Endodermal cell (in vitro differentiated cells): ENCODE measurements around the gene UBASH3B. TPM values are rescaled to one million over a fixed set of nuclear protein-coding genes. Genes with fewer than 3 reads are reported as not detected.

ENCODE experiments used
- DNase-seq: peaks from one replicate; pipeline ENCODE4 v3.0.0-alpha.2; 2017
- H3K27ac ChIP-seq: 2 replicates; pipeline ENCODE4 v1.5.1; 2013; ENCODE audit warnings: mild to moderate bottlenecking, low read depth, low read length, moderate library complexity
- H3K27me3 ChIP-seq: 2 replicates; pipeline ENCODE4 v1.6.1; 2013; ENCODE audit warnings: mild to moderate bottlenecking, low read length, moderate library complexity; ENCODE audit not compliant: insufficient read depth, control insufficient read depth, poor library complexity, severe bottlenecking
- H3K36me3 ChIP-seq: 2 replicates; pipeline ENCODE4 v1.7.0; 2013; ENCODE audit warnings: mild to moderate bottlenecking, low read length, moderate library complexity; ENCODE audit not compliant: control insufficient read depth, insufficient read depth
- H3K4me1 ChIP-seq: one replicate; pipeline ENCODE4 v1.7.0; 2013; ENCODE audit warnings: low read length; ENCODE audit not compliant: control insufficient read depth, insufficient read depth
- H3K4me3 ChIP-seq: 2 replicates; pipeline ENCODE4 v1.5.1; 2013; ENCODE audit warnings: mild to moderate bottlenecking, low read length, moderate library complexity
- H3K9ac ChIP-seq: 2 replicates; pipeline ENCODE4 v1.6.1; 2013; ENCODE audit warnings: mild to moderate bottlenecking, low read length, moderate library complexity; ENCODE audit not compliant: poor library complexity, severe bottlenecking; ENCODE audit errors: extremely low read depth
- H3K9me3 ChIP-seq: 2 replicates; pipeline ENCODE4 v1.6.1; 2013; ENCODE audit warnings: mild to moderate bottlenecking, low read length, moderate library complexity; ENCODE audit not compliant: control insufficient read depth
- H3K27ac Mint-ChIP-seq: 2 replicates; pipeline ENCODE4 v1.8.0; 2020; ENCODE audit warnings: mixed read lengths
- H3K27me3 Mint-ChIP-seq: 2 replicates; pipeline ENCODE4 v1.8.0; 2021; ENCODE audit warnings: mild to moderate bottlenecking, mixed read lengths; ENCODE audit not compliant: insufficient read depth
- H3K36me3 Mint-ChIP-seq: 2 replicates; pipeline ENCODE4 v1.8.0; 2020; ENCODE audit warnings: low read depth, mixed read lengths
- H3K4me1 Mint-ChIP-seq: 2 replicates; pipeline ENCODE4 v1.8.0; 2020; ENCODE audit warnings: mixed read lengths
- H3K4me3 Mint-ChIP-seq: 2 replicates; pipeline ENCODE4 v1.8.0; 2020; ENCODE audit warnings: mild to moderate bottlenecking, moderate library complexity, mixed read lengths
- H3K9me3 Mint-ChIP-seq: 2 replicates; pipeline ENCODE4 v1.8.0; 2020; ENCODE audit warnings: mild to moderate bottlenecking, mixed read lengths
- WGBS, 2 experiments: methylation state at CpG; one replicate each; pipeline versions ENCODE4 v1.1.5 to v1.1.7; 2013; ENCODE audit warnings: missing lambda C conversion rate in 2 of 2, mixed read lengths in 1 of 2; ENCODE audit not compliant: insufficient coverage in 1 of 2, insufficient read length in 1 of 2; 5-methylcytosine and 5-hydroxymethylcytosine counted together
- total RNA-seq, 2 donors: library from RNA; stranded (reverse); fragmentation: NEBNext Ultra II Directional in 1 of 2; extraction: Animal tissue kit (Norgen Biotek cat#: 25700) in 1 of 2; gene quantifications; 2 replicates in 1 of 2; 3 replicates in 1 of 2; pipeline ENCODE4 v1.2.1, GENCODE V29; 2021
- TF ChIP-seq, protein P1 (sequence below): fragments of 200-600 bp; sonication (generic); conservative IDR thresholded peaks from 2 replicates; pipeline ENCODE4 v1.5.0; 2021; ENCODE audit warnings: antibody characterized with exemption, mild to moderate bottlenecking

UBASH3B gene
- total RNA-seq, 2 donors from 2014 or later = 6.0 to 9.0 TPM

DNA sequence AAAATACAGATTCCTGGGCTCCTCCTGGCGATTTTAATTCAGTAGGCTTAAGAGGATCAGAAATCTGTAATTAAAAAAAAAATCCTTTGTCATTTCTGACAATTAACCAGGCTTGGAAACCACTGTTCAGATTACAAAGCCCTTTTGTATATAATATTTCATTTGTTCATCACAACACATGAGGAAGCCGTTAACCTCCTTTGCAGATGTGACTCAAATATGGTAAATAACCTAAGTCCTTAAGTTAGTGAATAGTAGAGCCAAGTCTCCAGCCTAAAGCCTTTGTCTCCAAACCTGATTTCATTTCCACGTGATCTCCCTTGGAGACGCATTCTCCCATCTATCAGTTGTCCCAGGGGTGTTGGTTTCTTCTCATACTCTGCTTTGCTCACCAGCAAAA lies 67.6 kb downstream of the UBASH3B start:
- H3K4me3 Mint-ChIP-seq = no peak overlapping the region
- no peaks in the 10 kb centered on the region for H3K36me3 Mint-ChIP-seq
- no peaks in the 10 kb centered on the region for H3K9me3 Mint-ChIP-seq
- H3K27me3 Mint-ChIP-seq = peaks cover 7% of the 10 kb centered on the region
- no peak for DNase-seq
- no peaks in the 10 kb centered on the region for H3K36me3 ChIP-seq
- TF ChIP-seq, protein P1, sequence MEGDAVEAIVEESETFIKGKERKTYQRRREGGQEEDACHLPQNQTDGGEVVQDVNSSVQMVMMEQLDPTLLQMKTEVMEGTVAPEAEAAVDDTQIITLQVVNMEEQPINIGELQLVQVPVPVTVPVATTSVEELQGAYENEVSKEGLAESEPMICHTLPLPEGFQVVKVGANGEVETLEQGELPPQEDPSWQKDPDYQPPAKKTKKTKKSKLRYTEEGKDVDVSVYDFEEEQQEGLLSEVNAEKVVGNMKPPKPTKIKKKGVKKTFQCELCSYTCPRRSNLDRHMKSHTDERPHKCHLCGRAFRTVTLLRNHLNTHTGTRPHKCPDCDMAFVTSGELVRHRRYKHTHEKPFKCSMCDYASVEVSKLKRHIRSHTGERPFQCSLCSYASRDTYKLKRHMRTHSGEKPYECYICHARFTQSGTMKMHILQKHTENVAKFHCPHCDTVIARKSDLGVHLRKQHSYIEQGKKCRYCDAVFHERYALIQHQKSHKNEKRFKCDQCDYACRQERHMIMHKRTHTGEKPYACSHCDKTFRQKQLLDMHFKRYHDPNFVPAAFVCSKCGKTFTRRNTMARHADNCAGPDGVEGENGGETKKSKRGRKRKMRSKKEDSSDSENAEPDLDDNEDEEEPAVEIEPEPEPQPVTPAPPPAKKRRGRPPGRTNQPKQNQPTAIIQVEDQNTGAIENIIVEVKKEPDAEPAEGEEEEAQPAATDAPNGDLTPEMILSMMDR = no peak
- H3K9me3 ChIP-seq = no peaks in the 10 kb centered on the region
- no peaks in the 10 kb centered on the region for H3K27me3 ChIP-seq
- H3K27ac Mint-ChIP-seq = no peak overlapping the region
- 90 to 100% methylated on average over 1 to 4 of the region's 4 CpGs for WGBS, 2 experiments
- H3K27ac ChIP-seq = no peak overlapping the region
- no peak overlapping the region for H3K4me3 ChIP-seq
- H3K4me1 Mint-ChIP-seq = peaks cover 23% of the 10 kb centered on the region
- H3K4me1 ChIP-seq = peaks cover 5% of the 10 kb centered on the region
- H3K9ac ChIP-seq = no peak overlapping the region

DNA sequence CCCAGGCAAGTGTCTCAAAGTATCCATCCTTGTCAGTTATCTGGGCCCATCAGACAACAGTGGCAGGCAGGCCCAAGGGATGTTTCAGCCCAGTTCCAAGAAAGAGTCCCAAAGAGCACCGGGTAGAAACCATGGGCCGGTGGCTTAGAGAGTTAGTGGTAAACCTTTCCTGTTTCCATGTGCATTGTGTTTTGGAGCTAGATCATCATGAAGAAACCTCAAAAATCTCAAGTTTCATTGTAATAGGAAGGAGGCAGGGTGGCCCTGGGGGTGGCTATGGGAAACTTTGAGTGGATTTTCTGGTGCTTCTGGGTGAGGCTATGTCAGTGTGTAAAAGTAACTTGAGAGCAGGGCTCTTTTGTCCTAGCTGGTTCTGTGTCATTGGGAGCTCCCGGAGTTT lies 68.1 kb downstream of the UBASH3B start:
- Mint-ChIP-seq H3K27me3 (peaks cover 4% of the 10 kb centered on the region), H3K9me3 (no peaks in the 10 kb centered on the region), H3K27ac (no peak overlapping the region), H3K4me1 (peaks cover 23% of the 10 kb centered on the region), H3K4me3 (no peak overlapping the region), H3K36me3 (no peaks in the 10 kb centered on the region)
- Histone ChIP-seq H3K9ac (no peak overlapping the region), H3K4me3 (no peak overlapping the region), H3K27ac (no peak overlapping the region), H3K36me3 (no peaks in the 10 kb centered on the region), H3K4me1 (peaks cover 5% of the 10 kb centered on the region), H3K27me3 (no peaks in the 10 kb centered on the region), H3K9me3 (no peaks in the 10 kb centered on the region)
- WGBS, 2 experiments = 82 to 100% methylated on average over 2 to 3 of the region's 3 CpGs
- TF ChIP-seq, protein P1 = no peak
- no peak for DNase-seq

GRCh38 chr11:122724520-122724919 lies 69.0 kb downstream of the UBASH3B start:
- 64 to 74% methylated on average over 4 to 5 of the region's 6 CpGs for WGBS, 2 experiments
- Histone ChIP-seq H3K4me1 (peaks cover 8% of the 10 kb centered on the region), H3K27ac (no peak overlapping the region), H3K36me3 (no peaks in the 10 kb centered on the region), H3K4me3 (no peak overlapping the region), H3K9ac (no peak overlapping the region), H3K9me3 (no peaks in the 10 kb centered on the region), H3K27me3 (no peaks in the 10 kb centered on the region)
- TF ChIP-seq, protein P1 = no peak
- Mint-ChIP-seq H3K36me3 (no peaks in the 10 kb centered on the region), H3K27ac (no peak overlapping the region), H3K9me3 (no peaks in the 10 kb centered on the region), H3K4me1 (peaks cover 23% of the 10 kb centered on the region), H3K27me3 (no peaks in the 10 kb centered on the region), H3K4me3 (no peak overlapping the region)
- DNase-seq = no peak
